ENCODE measurements around the gene MCRIP1.
A peak's percentile ranks its signal among the peaks of the same experiment; 100 is the strongest.

MCRIP1 gene

GRCh38 chr17:81870131-81870980, 37.3 kb upstream of the MCRIP1 start:
- Histone ChIP-seq H3K4me3 (peak overlapping the region; percentile 90), H3K27ac (peak overlapping the region; percentile 83 to 100)
- no peak for DNase-seq (ENCODE audit: low spot score)
- no peak for TF ChIP-seq CTCF (IDR thresholded peaks at IDR 0.05)

DNA sequence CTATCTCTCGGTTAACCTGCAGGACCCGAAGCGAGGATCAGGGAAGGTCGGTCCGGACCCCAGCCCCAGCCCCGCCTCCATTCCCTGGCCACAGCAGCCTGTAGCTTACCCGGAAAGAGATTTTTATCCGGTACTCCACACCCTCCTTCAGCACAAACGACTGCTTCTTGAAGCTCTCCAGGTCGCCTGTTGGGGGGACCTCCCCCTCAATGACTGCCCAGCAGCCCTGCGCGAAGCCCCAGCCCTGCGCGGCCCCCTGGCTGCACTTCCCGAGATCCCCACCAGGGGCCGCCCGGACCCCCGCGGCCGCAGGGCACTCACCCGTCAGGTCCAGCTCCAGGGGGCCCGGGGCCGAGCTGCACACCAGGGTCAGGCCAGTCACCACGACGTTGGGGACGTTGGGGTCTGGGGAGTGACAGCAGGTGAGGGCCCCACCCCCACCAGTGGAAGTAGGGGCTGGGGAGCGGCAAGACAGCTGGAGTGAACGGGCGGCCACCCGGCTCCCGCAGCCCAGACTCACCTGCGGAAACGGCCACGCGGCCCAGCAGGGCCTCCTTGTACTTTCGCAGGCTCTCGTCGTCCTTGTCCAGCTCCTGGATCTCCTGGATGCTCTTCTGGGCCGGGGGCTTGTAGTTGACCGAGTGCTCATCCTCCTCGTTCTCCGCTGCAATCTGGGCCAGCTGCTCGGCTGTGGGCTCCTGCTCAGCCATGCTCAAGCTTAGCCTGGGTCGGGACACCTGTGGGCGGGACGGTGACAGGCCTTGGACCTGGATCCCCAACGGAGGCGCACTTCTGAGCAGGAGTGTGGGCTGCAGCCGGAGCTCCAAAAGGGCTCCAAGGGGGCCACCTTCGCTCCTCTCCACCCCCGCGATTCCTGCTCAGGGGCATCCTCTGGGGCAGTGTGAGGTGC, 36.4 kb upstream of the MCRIP1 start:
- Histone ChIP-seq H3K4me3 (peak overlapping the region; percentile 90), H3K27ac (peak overlapping the region; percentile 83 to 100)
- DNase-seq (ENCODE audit: low spot score): no peak
- TF ChIP-seq CTCF (IDR thresholded peaks at IDR 0.05): peak; percentile 72

- peak overlapping the region; percentile 90 for H3K4me3 ChIP-seq
- TF ChIP-seq CTCF (IDR thresholded peaks at IDR 0.05): no peak
- no peak for DNase-seq (ENCODE audit: low spot score)
- peak overlapping the region; percentile 83 to 100 for H3K27ac ChIP-seq
Observed at GRCh38 chr17:81868674-81869220, 35.7 kb upstream of the MCRIP1 start.

DNA sequence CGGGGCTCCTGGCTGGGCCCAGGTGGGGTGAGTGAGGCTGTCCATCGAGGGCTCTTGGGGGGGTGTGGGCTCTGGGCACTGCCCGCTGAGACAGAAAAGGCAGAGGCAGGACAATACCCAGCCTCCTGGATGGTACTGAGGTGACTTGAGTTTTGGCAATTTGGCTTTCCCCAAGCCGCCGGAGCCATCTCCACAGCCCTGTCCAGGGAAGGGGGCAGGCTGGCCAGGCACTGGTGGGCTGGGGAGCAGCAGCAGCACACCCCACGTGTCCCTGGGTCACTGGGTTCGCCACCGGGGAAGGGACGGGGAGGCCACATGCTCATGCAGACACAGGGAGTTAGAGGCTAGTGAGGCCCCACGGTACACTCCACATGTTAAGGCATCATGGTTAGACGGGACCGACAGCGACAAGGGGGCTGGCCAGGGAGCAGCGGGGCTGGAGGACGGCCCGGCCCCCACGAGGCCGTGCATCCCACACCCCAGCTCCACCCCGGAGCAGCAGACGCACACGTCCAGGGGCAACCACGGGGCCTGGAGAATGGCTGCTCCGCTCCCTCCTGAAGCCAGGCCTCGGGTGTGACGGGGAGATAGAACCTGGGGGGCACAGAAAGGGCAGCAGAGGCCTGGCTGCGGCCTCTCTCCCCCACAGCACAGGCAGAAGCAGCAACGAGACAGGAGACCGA, 35.0 kb upstream of the MCRIP1 start:
- DNase-seq (ENCODE audit: low spot score): no peak
- TF ChIP-seq CTCF (IDR thresholded peaks at IDR 0.05): no peak
- H3K27ac ChIP-seq: peak overlapping the region; percentile 83 to 100
- no peak overlapping the region for H3K4me3 ChIP-seq

GRCh38 chr17:81867170-81867990, 34.3 kb upstream of the MCRIP1 start:
- H3K4me3 ChIP-seq: no peak overlapping the region
- H3K27ac ChIP-seq: peak overlapping the region; percentile 7 to 100
- TF ChIP-seq CTCF (IDR thresholded peaks at IDR 0.05): no peak
- DNase-seq (ENCODE audit: low spot score): no peak
